Stimulated activated CD8-positive, alpha-beta memory T cell treated with anti-CD3 and anti-CD28 coated beads, Interleukin-2, amount 100 ng/mL, for 1 hour (primary cell): ENCODE results near the gene SAMD13.

Source experiments
- DNase-seq, 2 donors: peaks; one replicate each; pipeline ENCODE4 v3.0.0-alpha.2; 2020; ENCODE audit warnings: low read depth in 2 of 2

Gene SAMD13

GRCh38 chr1:84373436-84374141, 72.1 kb downstream of the SAMD13 start:
- no peak for DNase-seq

DNA sequence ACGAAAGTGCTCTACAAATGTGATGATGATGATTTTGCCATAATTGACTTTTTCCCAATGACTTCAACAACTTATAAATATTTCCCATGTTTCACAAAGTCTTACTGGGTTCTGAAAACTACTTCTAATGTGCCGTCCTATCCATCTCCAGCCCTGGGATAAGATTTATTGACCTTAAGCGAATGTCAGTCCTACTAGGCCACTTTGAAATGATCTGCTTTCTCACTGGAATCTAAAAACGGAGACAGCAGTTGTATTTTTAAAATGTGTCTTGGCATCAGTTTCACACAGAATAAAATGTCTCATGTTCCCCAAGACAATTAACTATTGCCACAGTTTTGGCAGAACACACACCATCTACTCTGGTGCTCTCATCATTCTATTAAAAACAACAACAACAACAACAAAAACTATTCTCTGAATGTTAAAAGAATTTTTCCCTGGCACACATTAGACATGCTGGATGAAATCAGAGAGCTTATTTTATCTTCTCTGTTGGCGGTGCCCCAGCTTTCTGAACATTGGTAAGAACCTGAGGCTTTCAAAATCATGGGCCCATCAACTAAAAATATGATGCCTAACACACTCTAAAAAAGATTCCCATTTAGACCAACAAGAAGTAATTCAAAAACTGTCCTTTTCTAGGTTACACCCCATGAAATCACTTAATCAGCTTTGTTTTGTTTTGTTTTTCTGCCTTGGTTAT, 73.6 kb downstream of the SAMD13 start:
- DNase-seq = no peak

- no peak for DNase-seq
Observed at GRCh38 chr1:84376000-84376910, 74.7 kb downstream of the SAMD13 start.

DNA sequence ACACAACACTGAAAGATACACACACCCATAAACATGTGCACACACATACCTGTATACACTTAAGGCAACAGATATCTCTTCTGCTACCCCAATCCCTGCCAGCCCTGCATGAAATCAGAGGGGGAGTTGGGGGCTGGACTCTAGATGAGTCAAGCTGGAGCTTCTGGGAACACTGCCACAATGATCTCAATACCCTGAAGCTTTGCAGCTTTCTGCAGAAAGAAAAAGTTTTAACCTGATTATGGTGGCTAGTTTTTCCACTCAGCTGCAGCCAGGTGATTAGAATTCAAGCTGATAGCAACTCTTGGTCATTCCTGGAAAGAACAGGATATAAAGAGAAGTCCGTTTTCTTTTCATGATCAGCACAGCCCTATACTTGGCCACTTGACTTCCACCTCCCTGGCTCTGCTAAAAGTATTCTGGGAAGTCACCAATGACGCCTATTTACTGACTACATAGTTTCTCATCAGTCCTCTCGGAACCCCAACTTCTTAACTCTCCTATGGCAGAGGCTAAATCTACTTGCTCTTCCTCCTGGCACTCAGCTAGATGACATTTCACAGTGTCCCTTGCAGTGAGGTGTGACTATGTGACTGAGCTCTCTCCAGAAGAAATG, 76.1 kb downstream of the SAMD13 start:
- no peak for DNase-seq

DNA sequence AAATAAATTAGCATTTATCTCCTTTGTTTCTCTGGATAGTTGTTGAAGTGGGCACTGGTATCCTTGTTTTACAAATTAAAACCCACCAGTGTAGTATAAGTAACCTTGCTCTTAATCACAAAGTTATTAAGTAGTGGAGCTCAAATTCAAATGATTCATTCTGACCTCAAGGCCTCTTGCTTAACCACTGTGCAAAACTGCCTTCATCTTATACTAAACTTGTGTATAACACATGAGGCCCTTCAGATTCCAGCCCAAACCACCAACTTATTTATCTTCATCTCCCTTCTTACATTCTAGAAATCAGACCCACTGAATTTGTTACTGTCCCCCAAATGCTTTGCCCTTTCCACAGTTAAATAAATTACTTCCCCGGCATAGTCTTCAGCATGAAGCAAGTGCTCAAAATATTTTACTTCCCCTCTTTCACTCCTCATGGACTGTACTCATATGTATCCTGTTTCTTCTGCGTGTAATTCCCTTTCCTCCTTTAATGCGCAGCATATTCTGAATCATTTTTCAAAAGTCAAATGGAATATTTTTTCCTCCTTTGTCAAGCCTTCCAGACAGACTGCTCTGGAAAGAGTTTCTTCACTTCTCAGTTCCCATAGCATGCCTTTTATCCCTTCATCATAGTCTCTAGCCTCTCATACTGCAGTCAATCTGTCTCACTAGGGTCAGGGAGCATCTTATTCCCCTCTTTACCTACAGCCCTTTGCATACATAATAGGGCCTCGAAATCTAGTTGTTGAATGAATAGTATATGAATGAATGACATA, 77.8 kb downstream of the SAMD13 start:
- no peak for DNase-seq

- DNase-seq = no peak
Observed at GRCh38 chr1:84379917-84380180, 78.3 kb downstream of the SAMD13 start.

DNA sequence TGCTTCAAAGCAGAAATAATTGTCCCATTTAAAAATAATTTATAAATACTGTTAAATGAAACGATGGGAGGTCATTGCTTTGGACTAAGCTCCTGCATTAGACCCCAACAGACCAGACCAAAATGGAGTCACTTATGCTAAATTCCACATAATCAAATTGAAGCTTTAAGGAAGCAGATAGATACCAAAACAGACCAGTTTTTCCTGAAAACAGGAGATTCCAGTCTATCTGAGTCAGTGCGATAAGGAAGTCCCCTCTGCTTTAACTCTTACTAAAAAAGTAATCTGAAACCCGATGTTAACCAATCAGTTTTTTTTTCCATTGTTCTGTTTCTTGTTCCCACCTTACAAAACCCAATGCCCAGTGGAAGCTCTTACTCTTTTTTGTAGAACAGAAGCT, 80.6 kb downstream of the SAMD13 start:
- no peak for DNase-seq

DNA sequence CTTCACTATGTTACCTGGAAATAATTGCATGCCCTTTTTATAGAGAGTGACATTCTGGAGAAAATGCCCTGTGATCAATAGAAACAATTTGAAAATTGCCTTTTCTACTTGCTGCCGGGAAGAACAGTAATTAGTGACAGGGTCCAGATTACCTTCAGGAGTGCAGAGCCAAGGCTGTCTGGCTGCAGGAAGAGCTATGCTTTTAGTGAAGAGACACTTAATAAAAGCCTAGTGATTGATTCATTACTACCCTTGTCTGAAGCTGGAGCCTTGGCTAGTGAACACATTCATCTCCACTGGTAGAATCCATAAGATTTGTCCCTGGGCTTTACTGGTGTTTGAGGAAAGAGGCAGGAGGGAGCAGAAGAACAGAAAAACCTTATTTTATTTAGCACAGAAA, 83.8 kb downstream of the SAMD13 start:
- DNase-seq = no peak

DNA sequence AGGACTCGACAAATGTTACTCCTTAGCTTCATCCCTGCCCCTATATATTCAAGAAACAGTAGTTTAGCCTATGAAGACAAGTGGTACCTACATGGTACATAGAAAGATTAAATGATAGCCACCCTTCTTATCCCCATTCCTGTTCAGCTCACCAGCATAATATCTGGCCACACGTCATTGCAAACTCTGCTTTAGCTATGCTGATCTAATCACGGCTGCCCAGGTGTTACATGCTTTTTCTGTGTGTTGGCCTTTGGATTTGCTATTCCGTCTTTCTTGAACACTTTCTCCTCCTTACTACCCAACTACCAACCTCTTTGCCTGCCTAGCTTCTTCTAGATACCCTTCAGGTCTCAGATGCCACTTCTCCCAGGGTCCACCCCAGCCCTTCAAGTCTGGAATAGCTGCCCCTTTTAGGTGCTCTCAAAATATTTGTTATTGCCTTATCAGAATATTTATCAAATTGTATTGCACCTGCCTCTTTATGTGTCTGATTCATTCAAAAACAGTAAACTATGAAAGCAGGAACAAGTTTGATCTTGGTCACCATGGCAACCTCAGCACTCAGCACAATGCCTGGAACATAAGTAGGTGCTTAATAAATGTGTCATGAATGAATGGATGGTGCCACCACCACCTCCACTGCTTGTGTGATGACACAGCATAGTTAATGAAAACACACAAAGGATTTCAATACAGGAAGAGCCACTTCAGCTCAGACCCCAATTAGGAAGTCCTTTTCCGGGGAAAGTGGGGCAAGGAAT, 85.4 kb downstream of the SAMD13 start:
- no peak for DNase-seq

- no peak for DNase-seq
Observed at GRCh38 chr1:84387480-84388163, 86.1 kb downstream of the SAMD13 start.

GRCh38 chr1:84390226-84390625, 88.7 kb downstream of the SAMD13 start:
- no peak for DNase-seq

DNA sequence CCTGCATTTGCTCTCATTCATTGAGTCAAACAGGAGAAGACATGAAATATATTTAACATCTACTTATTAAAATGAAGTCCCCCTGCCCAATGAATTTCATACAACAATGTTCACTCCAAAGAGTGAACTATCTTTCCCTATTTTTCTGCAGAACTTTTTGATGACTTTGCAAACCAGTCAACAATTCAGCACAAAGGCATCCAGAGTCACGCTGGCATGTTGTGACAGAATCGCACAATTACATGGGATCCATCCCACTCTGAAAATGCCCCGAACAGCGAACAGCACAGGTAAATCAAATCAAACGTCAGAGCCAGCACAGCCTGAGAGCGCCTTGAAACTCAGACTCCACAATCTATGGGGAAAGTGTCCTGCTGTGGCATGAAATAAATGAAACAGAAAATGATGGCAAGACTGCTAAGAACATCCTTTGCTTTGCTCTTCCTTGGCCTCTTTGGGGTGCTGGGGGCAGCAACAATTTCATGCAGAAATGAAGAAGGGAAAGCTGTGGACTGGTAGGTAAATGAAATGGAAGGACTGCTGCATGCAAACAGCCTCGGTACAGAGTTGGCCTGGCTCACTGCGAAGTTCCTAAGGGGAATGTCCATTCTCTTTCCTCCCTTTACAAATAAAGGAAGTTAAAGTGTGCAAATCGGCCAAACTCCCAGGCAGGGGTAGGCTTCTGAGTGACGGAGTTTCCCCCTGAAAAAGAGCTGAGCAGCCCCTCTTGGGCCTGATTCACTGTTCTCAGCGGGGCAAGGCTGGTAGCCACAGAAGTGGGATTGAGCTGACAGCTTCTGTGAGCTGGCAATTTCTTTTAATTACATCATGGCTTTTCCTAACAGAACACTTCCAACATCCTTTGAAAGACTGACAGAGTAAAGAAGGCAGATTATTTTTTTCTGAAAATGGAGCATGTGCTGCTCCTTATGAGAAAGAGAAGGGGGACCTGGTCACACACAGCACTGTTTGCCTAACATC, 97.0 kb downstream of the SAMD13 start, which contains the start of gene DNASE2B:
DNASE2B (plus strand) TSS at position 310 of the 981 bp plus-strand sequence; CDS start at position 391, 81 bp downstream.
- no peak for DNase-seq
